ENCODE data around the gene SOX21. TPM values are rescaled to one million over a fixed set of nuclear protein-coding genes. Genes with fewer than 3 reads are reported as not detected.

The SOX21 gene
- total and polyA plus RNA-seq, 10 of the 15 experiments (the other 5 are each of a cell fraction or from before 2014, with no cell fraction given): not detected

DNA sequence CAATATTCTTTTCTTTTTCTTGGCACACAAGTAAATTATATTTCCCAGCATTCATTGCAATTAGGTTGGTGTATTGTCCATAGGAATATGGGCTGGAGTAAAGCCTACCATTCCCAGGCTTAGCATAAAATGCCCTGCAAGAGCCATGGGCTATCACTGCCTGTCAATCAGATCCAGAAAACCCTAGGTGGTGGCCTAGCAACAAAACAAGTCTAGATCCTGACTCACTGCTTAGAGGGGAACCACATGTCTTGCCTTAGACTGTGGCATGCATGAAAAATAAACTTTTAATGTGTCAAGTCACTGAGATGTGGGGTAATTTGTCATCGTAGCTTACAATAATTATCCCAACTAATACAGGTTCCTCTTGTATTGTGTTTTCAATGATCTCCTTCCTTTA is 16.2 kb downstream of the SOX21 start:
- H3K79me2 ChIP-seq (ENCODE audit: control insufficient read depth, insufficient read depth, low read length): no peaks in the 10 kb centered on the region
- ChIA-PET SMC1A (ENCODE audit: uncharacterized antibody, unreplicated experiment) (no interaction called here), CTCF (no interaction called here), RAD21 (ENCODE audit: unreplicated experiment) (no interaction called here), POLR2A (no interaction called here)
- no peak overlapping the region for H3K9ac ChIP-seq (ENCODE audit: control insufficient read depth, insufficient read depth, low read length)
- H3K27ac ChIP-seq (ENCODE audit: control insufficient read depth, insufficient read depth): no peak overlapping the region
- in situ Hi-C loops (cut with MboI) (no loop called here), intact Hi-C loops (cut with micrococcal nuclease; ENCODE audit: unreplicated experiment) (no loop called here)
- H3K4me1 ChIP-seq (ENCODE audit: control insufficient read depth, insufficient read depth, low read length): no peaks in the 10 kb centered on the region
- no peaks in the 10 kb centered on the region for H4K20me1 ChIP-seq (ENCODE audit: control insufficient read depth, insufficient read depth)
- no TSS peak for BruUV-seq (replicated peaks)
- TF ChIP-seq PAX5 (IDR thresholded peaks at IDR 0.05; ENCODE audit: borderline replicate concordance, low read depth, low read length): no peak
- TF ChIP-seq SUPT20H (IDR thresholded peaks at IDR 0.05; ENCODE audit: borderline replicate concordance, control insufficient read depth, low read depth, low read length): no peak
- no peak for TF ChIP-seq TCF7 (IDR thresholded peaks at IDR 0.05; ENCODE audit: borderline replicate concordance)
- no peak for TF ChIP-seq FOXK2 (IDR thresholded peaks at IDR 0.05)
- no peak for TF ChIP-seq CEBPB (IDR thresholded peaks at IDR 0.05; ENCODE audit: borderline replicate concordance in 1 of 2, low read depth in 2 of 2, low read length in 2 of 2)
- no peak for TF ChIP-seq SUZ12 (IDR thresholded peaks at IDR 0.05; ENCODE audit: unreplicated experiment)
- TF ChIP-seq, protein P1, sequence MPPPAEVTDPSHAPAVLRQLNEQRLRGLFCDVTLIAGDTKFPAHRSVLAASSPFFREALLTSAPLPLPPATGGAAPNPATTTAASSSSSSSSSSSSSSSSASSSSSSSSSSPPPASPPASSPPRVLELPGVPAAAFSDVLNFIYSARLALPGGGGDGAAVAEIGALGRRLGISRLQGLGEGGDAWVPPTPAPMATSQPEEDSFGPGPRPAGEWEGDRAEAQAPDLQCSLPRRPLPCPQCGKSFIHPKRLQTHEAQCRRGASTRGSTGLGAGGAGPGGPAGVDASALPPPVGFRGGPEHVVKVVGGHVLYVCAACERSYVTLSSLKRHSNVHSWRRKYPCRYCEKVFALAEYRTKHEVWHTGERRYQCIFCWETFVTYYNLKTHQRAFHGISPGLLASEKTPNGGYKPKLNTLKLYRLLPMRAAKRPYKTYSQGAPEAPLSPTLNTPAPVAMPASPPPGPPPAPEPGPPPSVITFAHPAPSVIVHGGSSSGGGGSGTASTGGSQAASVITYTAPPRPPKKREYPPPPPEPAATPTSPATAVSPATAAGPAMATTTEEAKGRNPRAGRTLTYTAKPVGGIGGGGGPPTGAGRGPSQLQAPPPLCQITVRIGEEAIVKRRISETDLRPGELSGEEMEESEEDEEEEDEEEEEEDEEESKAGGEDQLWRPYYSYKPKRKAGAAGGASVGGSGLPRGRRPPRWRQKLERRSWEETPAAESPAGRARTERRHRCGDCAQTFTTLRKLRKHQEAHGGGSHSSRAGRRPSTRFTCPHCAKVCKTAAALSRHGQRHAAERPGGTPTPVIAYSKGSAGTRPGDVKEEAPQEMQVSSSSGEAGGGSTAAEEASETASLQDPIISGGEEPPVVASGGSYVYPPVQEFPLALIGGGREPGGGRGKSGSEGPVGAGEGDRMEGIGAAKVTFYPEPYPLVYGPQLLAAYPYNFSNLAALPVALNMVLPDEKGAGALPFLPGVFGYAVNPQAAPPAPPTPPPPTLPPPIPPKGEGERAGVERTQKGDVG (CRISPR knock-in tag; IDR thresholded peaks at IDR 0.05): no peak
- TF ChIP-seq POU2F2 (IDR thresholded peaks at IDR 0.05; ENCODE audit: borderline replicate concordance, low read depth, low read length): no peak
- TF ChIP-seq RAD51 (IDR thresholded peaks at IDR 0.05): no peak
- TF ChIP-seq CBX5 (IDR thresholded peaks at IDR 0.05; ENCODE audit: low read depth): no peak
- ATAC-seq (no peak), FAIRE-seq (no peak), DNase-seq (ENCODE audit: low read depth, low spot score) (no peak)
- H3K36me3 ChIP-seq (ENCODE audit: control insufficient read depth in 2 of 2, insufficient read depth in 2 of 2, low read length in 1 of 2): no peaks in the 10 kb centered on the region
- H3K4me2 ChIP-seq (ENCODE audit: control insufficient read depth, insufficient read depth): no peak overlapping the region
- WGBS (ENCODE audit: insufficient coverage, insufficient replicate concordance, low lambda C conversion rate, missing lambda C conversion rate): 48% methylated on average over 1 of the region's 1 CpG
- H2AFZ ChIP-seq (ENCODE audit: control insufficient read depth, low read depth, low read length): no peak overlapping the region
- no peak overlapping the region for H3K4me3 ChIP-seq
- H3K27me3 ChIP-seq (replicated peaks in 1 of 2; ENCODE audit: control insufficient read depth in 2 of 2, insufficient read depth in 2 of 2, low read length in 1 of 2): peaks cover 0 to 9% of the 10 kb centered on the region in 2 experiments; a peak in 2 of 4 replicates
- no peaks in the 10 kb centered on the region for H3K9me3 ChIP-seq (replicated peaks; ENCODE audit: control insufficient read depth, insufficient read depth, low read length)

Measured in GM12878 (cell line).